Peyer's patch (tissue), 4 donors: ENCODE data around the gene MPZL3.

Experiments used
- POLR2A ChIP-seq, 2 donors: fragments of 450-650 bp; IDR thresholded peaks; one replicate each; pipeline ENCODE4 v1.5.1; 2017; ENCODE audit warnings: antibody characterized with exemption in 2 of 2, mild to moderate bottlenecking in 2 of 2, moderate library complexity in 2 of 2
- TF ChIP-seq, protein P1 (sequence below), 6 experiments: fragments of 450-650 bp in 4 of 6; fragments of 200-600 bp in 2 of 6; sonication (generic) in 1 of 6; IDR thresholded peaks; one replicate each; pipeline ENCODE4 v1.5.1; 2017 to 2019; ENCODE audit warnings: antibody characterized with exemption in 6 of 6, mild to moderate bottlenecking in 3 of 6, moderate library complexity in 1 of 6

DNA sequence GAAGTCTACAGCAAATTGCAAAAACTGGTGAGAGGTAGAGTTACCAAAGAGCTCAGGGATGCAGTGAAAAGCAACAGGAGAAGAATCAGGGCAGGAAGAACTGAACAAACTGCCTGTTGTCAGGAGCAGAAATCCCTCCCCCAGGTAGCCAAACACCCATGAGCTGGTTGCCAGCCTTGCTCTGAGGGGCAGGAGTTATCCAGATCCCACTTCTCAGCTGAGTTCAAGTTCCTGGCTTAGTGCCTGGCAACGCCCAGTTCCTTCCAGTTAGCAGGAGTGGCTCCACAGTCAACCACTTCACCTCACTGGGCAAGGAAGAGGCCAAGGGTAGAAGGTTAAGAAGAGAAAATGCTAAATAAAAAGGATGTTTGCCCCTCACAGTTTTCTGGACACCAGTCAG, 13.8 kb upstream of the MPZL3 start:
- TF ChIP-seq POLR2A (IDR thresholded peaks at IDR 0.05): no peak
- TF ChIP-seq, protein P1, sequence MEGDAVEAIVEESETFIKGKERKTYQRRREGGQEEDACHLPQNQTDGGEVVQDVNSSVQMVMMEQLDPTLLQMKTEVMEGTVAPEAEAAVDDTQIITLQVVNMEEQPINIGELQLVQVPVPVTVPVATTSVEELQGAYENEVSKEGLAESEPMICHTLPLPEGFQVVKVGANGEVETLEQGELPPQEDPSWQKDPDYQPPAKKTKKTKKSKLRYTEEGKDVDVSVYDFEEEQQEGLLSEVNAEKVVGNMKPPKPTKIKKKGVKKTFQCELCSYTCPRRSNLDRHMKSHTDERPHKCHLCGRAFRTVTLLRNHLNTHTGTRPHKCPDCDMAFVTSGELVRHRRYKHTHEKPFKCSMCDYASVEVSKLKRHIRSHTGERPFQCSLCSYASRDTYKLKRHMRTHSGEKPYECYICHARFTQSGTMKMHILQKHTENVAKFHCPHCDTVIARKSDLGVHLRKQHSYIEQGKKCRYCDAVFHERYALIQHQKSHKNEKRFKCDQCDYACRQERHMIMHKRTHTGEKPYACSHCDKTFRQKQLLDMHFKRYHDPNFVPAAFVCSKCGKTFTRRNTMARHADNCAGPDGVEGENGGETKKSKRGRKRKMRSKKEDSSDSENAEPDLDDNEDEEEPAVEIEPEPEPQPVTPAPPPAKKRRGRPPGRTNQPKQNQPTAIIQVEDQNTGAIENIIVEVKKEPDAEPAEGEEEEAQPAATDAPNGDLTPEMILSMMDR (IDR thresholded peaks at IDR 0.05): no peak
